Bronchial epithelial cell (primary cell): Measurements from ENCODE around the gene SPAG17. TPM values are rescaled to one million over a fixed set of nuclear protein-coding genes. Genes with fewer than 3 reads are reported as not detected.

Source experiments
- DNase-seq: peaks from one replicate; pipeline ENCODE4 v3.0.0-alpha.2; 2010; ENCODE audit warnings: low read depth
- FAIRE-seq: peaks from 2 replicates; lab custom pipeline; 2011; peaks lifted over from hg19 to GRCh38; lab: Jason Lieb, UNC
- H3K27me3 ChIP-seq: 2 replicates; pipeline ENCODE4 v1.5.1; 2011; ENCODE audit warnings: low read length; ENCODE audit not compliant: control insufficient read depth, insufficient read depth
- H3K36me3 ChIP-seq: 2 replicates; pipeline ENCODE4 v1.5.1; 2011; ENCODE audit warnings: low read length; ENCODE audit not compliant: control insufficient read depth, insufficient read depth
- H3K4me3 ChIP-seq: 2 replicates; pipeline ENCODE4 v1.5.1; 2011; ENCODE audit warnings: mild to moderate bottlenecking, low read depth, low read length, control low read depth
- CTCF ChIP-seq: IDR thresholded peaks from 2 replicates; pipeline ENCODE4 v1.5.1; 2011; ENCODE audit warnings: mild to moderate bottlenecking, moderate library complexity, low read length, control low read depth, inconsistent platforms; ENCODE audit not compliant: insufficient read depth, severe bottlenecking
- total RNA-seq: library from RNA; depleted of rRNA; stranded (reverse); fragments of >200 nt; gene quantifications from 2 replicates; pipeline ENCODE4 v1.2.1, GENCODE V29; 2014

Gene SPAG17
- total RNA-seq, 1 donor from 2014 or later = under 0.01 TPM

GRCh38 chr1:117921991-117922390 is 263.0 kb downstream of the SPAG17 start:
- H3K4me3 ChIP-seq = no peak overlapping the region
- DNase-seq (no peak), FAIRE-seq (no peak)
- no peak for TF ChIP-seq CTCF
- no peaks in the 10 kb centered on the region for H3K27me3 ChIP-seq
- no peaks in the 10 kb centered on the region for H3K36me3 ChIP-seq

GRCh38 chr1:117919376-117919775 is 265.7 kb downstream of the SPAG17 start:
- Histone ChIP-seq H3K4me3 (no peak overlapping the region), H3K36me3 (peaks cover 1% of the 10 kb centered on the region), H3K27me3 (no peaks in the 10 kb centered on the region)
- FAIRE-seq (no peak), DNase-seq (no peak)
- no peak for TF ChIP-seq CTCF

GRCh38 chr1:117911051-117911450 is 274.0 kb downstream of the SPAG17 start:
- H3K36me3 ChIP-seq = peaks cover 3% of the 10 kb centered on the region
- no peaks in the 10 kb centered on the region for H3K27me3 ChIP-seq
- FAIRE-seq (no peak), DNase-seq (no peak)
- TF ChIP-seq CTCF = no peak
- H3K4me3 ChIP-seq = no peak overlapping the region

- FAIRE-seq = no peak
- no peak for TF ChIP-seq CTCF
Observed at GRCh38 chr1:117905019-117905418, 280.0 kb downstream of the SPAG17 start.

GRCh38 chr1:117904485-117904884 is 280.5 kb downstream of the SPAG17 start:
- Histone ChIP-seq H3K4me3 (no peak overlapping the region), H3K27me3 (no peaks in the 10 kb centered on the region), H3K36me3 (peaks cover 3% of the 10 kb centered on the region)
- FAIRE-seq (no peak), DNase-seq (no peak)
- no peak for TF ChIP-seq CTCF

More at GRCh38 chr1:117905019-117905418, 280.0 kb downstream of the SPAG17 start:
- no peak overlapping the region for H3K4me3 ChIP-seq
- DNase-seq = no peak
- H3K27me3 ChIP-seq = no peaks in the 10 kb centered on the region
- peaks cover 3% of the 10 kb centered on the region for H3K36me3 ChIP-seq
